Measurements from ENCODE around the gene PCNX1.

The PCNX1 gene

DNA sequence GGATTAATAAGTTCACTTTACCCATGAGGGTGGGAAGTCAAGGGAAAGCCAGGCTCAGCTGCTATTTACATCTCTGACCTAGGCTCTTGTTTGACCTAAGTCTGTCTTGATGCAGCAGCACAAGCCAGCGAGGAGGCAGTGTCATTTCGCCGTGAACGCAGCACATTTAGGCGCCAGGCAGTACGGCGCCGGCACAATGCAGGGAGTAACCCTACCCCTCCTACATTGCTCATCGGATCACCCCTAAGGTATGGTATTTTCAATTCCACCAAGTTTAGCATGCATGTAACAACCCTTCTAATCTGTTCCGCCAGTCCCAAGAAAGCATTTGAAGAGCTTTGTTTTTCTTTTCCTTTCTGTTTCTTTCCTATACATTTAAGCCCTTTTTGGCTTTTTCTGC is 81.2 kb downstream of the PCNX1 start:
- H3K9me3 Mint-ChIP-seq, result no peaks in the 10 kb centered on the region
- peaks cover 5% of the 10 kb centered on the region for H3K4me1 Mint-ChIP-seq
- H3K4me3 Mint-ChIP-seq, result no peak overlapping the region
- no peak for DNase-seq
- H3K27ac Mint-ChIP-seq, result no peak overlapping the region
- H3K36me3 Mint-ChIP-seq (ENCODE audit: low read depth), result peaks cover 13% of the 10 kb centered on the region
- no peaks in the 10 kb centered on the region for H3K27me3 Mint-ChIP-seq (ENCODE audit: low read depth, poor library complexity)
- TF ChIP-seq, protein P1, sequence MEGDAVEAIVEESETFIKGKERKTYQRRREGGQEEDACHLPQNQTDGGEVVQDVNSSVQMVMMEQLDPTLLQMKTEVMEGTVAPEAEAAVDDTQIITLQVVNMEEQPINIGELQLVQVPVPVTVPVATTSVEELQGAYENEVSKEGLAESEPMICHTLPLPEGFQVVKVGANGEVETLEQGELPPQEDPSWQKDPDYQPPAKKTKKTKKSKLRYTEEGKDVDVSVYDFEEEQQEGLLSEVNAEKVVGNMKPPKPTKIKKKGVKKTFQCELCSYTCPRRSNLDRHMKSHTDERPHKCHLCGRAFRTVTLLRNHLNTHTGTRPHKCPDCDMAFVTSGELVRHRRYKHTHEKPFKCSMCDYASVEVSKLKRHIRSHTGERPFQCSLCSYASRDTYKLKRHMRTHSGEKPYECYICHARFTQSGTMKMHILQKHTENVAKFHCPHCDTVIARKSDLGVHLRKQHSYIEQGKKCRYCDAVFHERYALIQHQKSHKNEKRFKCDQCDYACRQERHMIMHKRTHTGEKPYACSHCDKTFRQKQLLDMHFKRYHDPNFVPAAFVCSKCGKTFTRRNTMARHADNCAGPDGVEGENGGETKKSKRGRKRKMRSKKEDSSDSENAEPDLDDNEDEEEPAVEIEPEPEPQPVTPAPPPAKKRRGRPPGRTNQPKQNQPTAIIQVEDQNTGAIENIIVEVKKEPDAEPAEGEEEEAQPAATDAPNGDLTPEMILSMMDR (IDR thresholded peaks at IDR 0.05), result no peak

DNA sequence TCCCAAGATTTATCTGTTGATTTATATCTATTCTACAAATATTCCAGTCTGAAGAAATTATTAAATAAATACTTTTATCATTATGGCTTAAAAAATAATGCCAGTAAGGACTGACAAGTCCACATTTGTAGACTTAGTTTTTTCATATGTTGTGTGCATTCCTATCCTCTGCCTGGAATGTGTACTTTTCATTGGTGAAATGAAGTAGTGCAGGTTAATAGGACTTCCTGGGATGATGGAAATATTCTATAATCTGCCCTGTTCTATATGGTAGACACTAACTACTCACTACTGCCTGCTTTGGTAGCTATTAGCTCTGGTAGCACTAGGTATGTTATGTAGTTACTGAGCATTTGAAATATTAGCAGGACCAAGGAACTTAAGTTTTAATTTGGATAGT is 86.7 kb downstream of the PCNX1 start:
- DNase-seq, result no peak
- H3K4me1 Mint-ChIP-seq, result peaks cover 6% of the 10 kb centered on the region
- no peak overlapping the region for H3K27ac Mint-ChIP-seq
- no peak overlapping the region for H3K4me3 Mint-ChIP-seq
- TF ChIP-seq, protein P1 (IDR thresholded peaks at IDR 0.05), result no peak
- H3K9me3 Mint-ChIP-seq, result no peaks in the 10 kb centered on the region
- peaks cover 16% of the 10 kb centered on the region for H3K36me3 Mint-ChIP-seq (ENCODE audit: low read depth)
- H3K27me3 Mint-ChIP-seq (ENCODE audit: low read depth, poor library complexity), result no peaks in the 10 kb centered on the region

DNA sequence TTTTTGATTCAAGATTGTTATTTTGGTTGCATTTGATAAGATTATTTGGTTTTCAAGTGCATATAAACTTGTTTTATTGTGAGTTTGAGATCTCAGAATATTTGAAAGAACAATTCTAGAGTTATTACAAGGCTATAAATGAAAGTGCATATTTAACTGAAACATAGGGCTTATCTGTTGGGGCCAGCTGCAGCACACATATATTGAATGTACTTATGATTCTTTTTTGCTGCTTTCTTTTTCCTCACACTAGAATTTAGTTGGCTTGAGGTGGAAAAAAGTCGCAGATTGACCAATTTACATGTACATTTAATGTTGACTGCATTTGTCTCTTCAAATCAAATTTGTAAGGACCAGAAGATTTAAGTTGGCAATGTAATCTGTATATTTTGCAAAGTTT is 88.0 kb downstream of the PCNX1 start:
- Mint-ChIP-seq H3K9me3 (no peaks in the 10 kb centered on the region), H3K27ac (no peak overlapping the region), H3K4me3 (no peak overlapping the region), H3K27me3 (ENCODE audit: low read depth, poor library complexity) (no peaks in the 10 kb centered on the region), H3K4me1 (peaks cover 6% of the 10 kb centered on the region), H3K36me3 (ENCODE audit: low read depth) (peaks cover 16% of the 10 kb centered on the region)
- no peak for DNase-seq
- TF ChIP-seq, protein P1 (IDR thresholded peaks at IDR 0.05), result no peak

DNA sequence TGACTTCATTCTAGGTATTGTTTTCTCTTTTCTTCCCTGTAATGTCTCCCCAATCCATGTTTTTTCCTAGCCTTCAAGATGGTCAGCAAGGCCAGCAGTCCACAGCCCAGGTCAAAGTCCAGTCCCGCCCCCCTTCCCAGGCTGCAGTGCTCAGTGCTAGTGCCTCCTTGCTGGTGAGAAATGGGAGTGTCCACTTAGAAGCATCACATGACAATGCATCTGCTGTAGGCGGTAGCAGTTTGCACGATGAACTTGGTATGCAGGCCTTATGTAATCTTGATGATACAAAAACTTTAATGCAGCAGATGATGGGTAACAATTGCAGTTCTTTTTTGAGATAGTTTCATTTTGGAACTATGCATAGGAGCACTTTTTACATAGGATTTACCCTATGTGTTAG is 88.4 kb downstream of the PCNX1 start:
- Mint-ChIP-seq H3K36me3 (ENCODE audit: low read depth) (peaks cover 16% of the 10 kb centered on the region), H3K9me3 (no peaks in the 10 kb centered on the region), H3K27me3 (ENCODE audit: low read depth, poor library complexity) (no peaks in the 10 kb centered on the region), H3K4me1 (peaks cover 6% of the 10 kb centered on the region), H3K4me3 (no peak overlapping the region), H3K27ac (no peak overlapping the region)
- DNase-seq, result no peak
- TF ChIP-seq, protein P1 (IDR thresholded peaks at IDR 0.05), result no peak

DNA sequence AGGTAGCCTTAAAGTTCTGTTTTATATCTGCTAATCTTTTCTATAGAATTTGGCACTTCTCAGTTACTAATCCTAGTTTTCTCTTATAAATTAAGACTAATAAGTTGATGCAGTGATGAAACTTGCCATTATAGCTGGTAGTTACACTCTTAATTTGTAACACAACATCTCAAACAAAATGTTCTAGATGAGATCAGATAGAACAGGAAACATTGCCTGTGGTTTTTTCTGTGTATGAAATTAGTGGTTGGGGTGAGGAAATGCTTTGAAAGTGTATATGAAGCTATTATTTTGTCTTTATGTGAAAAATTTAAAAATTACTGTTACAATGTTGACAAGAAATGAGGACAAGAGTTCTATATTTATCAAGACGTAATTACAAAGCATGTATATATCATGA is 91.9 kb downstream of the PCNX1 start:
- no peak overlapping the region for H3K4me3 Mint-ChIP-seq
- no peak overlapping the region for H3K27ac Mint-ChIP-seq
- peaks cover 6% of the 10 kb centered on the region for H3K4me1 Mint-ChIP-seq
- DNase-seq, result no peak
- peaks cover 36% of the 10 kb centered on the region for H3K36me3 Mint-ChIP-seq (ENCODE audit: low read depth)
- TF ChIP-seq, protein P1 (IDR thresholded peaks at IDR 0.05), result no peak
- no peaks in the 10 kb centered on the region for H3K9me3 Mint-ChIP-seq
- no peaks in the 10 kb centered on the region for H3K27me3 Mint-ChIP-seq (ENCODE audit: low read depth, poor library complexity)

DNA sequence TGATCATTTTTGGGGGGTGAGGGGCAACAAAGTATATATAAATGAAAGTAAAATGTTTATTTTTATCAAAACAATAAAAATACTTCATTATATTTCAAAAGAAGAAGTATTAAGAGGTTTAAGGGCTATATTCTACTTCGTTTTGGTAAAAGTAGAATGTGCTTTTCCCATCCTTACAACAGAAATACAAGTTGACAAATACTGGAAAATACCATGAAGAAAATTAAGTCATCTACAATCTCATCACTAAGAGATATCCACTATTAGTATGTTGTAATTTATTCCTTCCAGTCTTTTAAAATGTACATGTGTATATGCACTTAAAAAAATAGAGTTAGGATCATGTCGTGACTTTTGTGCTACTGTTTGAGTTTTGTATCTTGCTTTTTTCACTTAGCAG is 92.8 kb downstream of the PCNX1 start:
- TF ChIP-seq, protein P1 (IDR thresholded peaks at IDR 0.05), result no peak
- H3K27ac Mint-ChIP-seq, result no peak overlapping the region
- no peaks in the 10 kb centered on the region for H3K9me3 Mint-ChIP-seq
- H3K4me3 Mint-ChIP-seq, result no peak overlapping the region
- H3K36me3 Mint-ChIP-seq (ENCODE audit: low read depth), result peaks cover 46% of the 10 kb centered on the region
- H3K27me3 Mint-ChIP-seq (ENCODE audit: low read depth, poor library complexity), result no peaks in the 10 kb centered on the region
- DNase-seq, result no peak
- peaks cover 6% of the 10 kb centered on the region for H3K4me1 Mint-ChIP-seq
